Measurements from ENCODE around the gene RABGAP1L. TPM values are rescaled to one million over a fixed set of nuclear protein-coding genes. Genes with fewer than 3 reads are reported as not detected.
A peak's percentile ranks its signal among the peaks of the same experiment; 100 is the strongest.

The RABGAP1L gene
- total RNA-seq, 2 donors from 2014 or later = 37.9 to 59.8 TPM

DNA sequence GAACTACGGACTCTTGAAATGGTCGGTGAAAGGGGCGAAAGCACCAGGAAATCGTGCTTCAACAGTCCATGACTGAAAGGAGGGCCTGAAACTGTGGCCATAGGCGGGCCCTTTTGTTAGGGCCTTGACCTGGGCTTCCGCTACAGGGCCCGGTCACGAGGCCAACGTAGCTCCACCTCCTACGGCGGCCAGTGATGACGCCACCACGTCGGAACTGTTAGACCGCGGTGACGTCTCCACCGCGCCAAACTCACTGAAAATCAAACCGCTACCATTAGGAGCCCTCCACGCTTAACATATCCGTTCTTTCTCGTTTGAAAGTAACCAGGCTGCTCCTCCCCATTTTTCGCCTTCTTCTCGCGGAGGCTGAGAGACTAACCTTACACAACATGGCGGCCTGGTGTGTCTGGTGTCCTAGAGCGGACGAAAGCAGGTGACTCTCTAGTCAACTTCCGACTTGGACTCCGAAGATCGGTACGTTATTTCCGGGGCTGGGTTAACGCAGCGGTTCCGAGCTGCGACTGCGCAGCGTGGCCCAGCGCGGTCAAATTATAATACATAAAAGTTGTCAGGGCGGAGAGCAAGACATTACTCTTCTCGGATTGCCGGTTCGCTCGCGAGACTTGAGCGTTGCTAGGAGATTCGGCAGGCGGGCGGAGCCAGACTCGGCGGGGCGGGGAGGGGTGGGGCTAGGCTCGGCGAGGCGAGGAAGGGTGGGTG, 840.1 kb downstream of the RABGAP1L start:
- H3K9me3 ChIP-seq = no peaks in the 10 kb centered on the region
- H3K27ac ChIP-seq = peak overlapping the region; percentile 96 to 97
- H3K27me3 ChIP-seq (replicated peaks; ENCODE audit: insufficient read depth) = no peaks in the 10 kb centered on the region
- ATAC-seq (ENCODE audit: insufficient number of reproducible peaks, low FRiP score, low read depth) (peak; percentile 96), DNase-seq (ENCODE audit: low spot score) (peak; percentile 88)
- H3K4me1 ChIP-seq (ENCODE audit: control insufficient read depth in 1 of 2, low read depth in 2 of 2) = peaks cover 15 to 43% of the 10 kb centered on the region in 2 donors
- H3K4me3 ChIP-seq = peak overlapping the region; percentile 95
- TF ChIP-seq CTCF (IDR thresholded peaks at IDR 0.05) = no peak
- no peaks in the 10 kb centered on the region for H3K36me3 ChIP-seq

DNA sequence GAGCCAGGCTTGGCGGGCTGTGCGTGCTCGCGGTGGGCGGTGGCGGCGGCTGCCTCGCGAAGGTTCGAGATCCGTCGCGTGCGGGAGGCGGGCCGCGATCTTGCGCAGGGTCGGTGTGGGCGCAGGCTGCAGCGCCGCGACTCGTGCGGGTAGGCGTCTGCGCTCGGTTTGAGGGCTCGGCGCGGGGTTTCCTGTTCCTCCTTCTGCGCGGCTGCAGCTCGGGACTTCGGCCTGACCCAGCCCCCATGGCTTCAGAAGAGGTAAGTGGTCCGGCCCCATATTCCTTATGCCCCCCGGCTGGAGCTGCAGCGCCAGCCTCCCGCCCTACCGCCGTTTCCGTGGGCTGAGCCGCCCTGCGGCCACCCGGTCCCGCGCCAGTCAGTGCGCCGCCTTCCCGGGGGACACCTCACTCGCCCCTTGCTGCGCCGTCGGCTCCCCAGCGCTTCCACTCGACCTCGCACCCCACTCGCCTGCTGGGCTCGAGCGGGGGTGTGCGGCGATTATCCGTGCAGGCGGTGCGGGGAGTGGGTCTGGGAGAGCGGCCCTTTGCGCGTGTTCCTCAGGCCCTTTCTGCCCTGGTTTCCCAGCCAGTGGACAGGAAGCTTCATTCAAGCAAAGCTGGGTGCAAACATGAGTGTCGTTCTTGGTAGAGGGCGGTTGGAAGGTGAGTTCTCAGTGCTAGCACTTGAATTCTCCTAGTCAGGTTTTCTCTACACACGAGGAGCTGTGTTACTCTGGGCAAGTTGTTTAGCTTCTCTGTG, 840.8 kb downstream of the RABGAP1L start, which contains the start of gene CACYBP:
CACYBP (plus strand) TSS at position 12 of the 761 bp plus-strand sequence; CDS start at position 246, 234 bp downstream.
- H3K36me3 ChIP-seq = peaks cover 1% of the 10 kb centered on the region
- ATAC-seq (ENCODE audit: insufficient number of reproducible peaks, low FRiP score, low read depth) (no peak), DNase-seq (ENCODE audit: low spot score) (no peak)
- no peak for TF ChIP-seq CTCF (IDR thresholded peaks at IDR 0.05)
- no peaks in the 10 kb centered on the region for H3K9me3 ChIP-seq
- peaks cover 15 to 43% of the 10 kb centered on the region in 2 donors for H3K4me1 ChIP-seq (ENCODE audit: control insufficient read depth in 1 of 2, low read depth in 2 of 2)
- no peaks in the 10 kb centered on the region for H3K27me3 ChIP-seq (replicated peaks; ENCODE audit: insufficient read depth)
- peak within 1 kb of the TSS; percentile 96 to 97 for H3K27ac ChIP-seq
- H3K4me3 ChIP-seq = peak within 1 kb of the TSS; percentile 95

DNA sequence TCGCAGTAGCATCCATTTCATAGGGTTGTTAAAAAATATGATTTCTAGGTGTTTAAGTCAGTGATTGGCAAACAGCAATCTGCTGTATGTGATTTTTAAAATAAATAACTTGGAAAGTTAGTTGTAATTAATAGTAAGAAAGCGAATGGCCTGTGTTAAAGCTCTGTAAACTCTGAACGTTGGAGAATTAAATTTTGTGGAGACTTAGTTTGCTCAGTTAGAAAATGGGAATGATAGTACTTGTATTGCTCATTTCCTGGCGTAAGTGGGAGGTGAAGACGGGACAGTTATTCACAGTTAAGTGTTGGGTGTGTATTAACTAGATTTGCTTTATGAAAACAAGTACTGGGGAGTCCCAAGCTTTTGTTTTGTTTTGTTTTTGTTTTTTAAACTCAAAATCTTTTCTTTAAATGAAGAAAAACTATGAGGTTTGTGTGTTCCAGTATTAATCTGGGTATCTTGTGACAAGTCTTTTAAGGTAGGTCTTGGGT, 841.4 kb downstream of the RABGAP1L start:
- Histone ChIP-seq H3K4me3 (peak overlapping the region; percentile 95), H3K36me3 (peaks cover 3% of the 10 kb centered on the region), H3K4me1 (ENCODE audit: control insufficient read depth in 1 of 2, low read depth in 2 of 2) (peaks cover 15 to 43% of the 10 kb centered on the region in 2 donors), H3K27me3 (replicated peaks; ENCODE audit: insufficient read depth) (no peaks in the 10 kb centered on the region), H3K9me3 (no peaks in the 10 kb centered on the region), H3K27ac (peak overlapping the region; percentile 22 to 97)
- TF ChIP-seq CTCF (IDR thresholded peaks at IDR 0.05) = no peak
- DNase-seq (ENCODE audit: low spot score) (no peak), ATAC-seq (ENCODE audit: insufficient number of reproducible peaks, low FRiP score, low read depth) (no peak)

- DNase-seq (ENCODE audit: low spot score) = no peak
- no peak for TF ChIP-seq CTCF (IDR thresholded peaks at IDR 0.05)
- H3K4me1 ChIP-seq (ENCODE audit: control insufficient read depth in 1 of 2, low read depth in 2 of 2) = peaks cover 15 to 36% of the 10 kb centered on the region in 2 donors
- no peaks in the 10 kb centered on the region for H3K27me3 ChIP-seq (replicated peaks; ENCODE audit: insufficient read depth)
- H3K27ac ChIP-seq = no peak overlapping the region
- no peak overlapping the region for H3K4me3 ChIP-seq
- H3K36me3 ChIP-seq = peaks cover 3% of the 10 kb centered on the region
- ATAC-seq (ENCODE audit: insufficient number of reproducible peaks, low FRiP score, low read depth) = no peak
- no peaks in the 10 kb centered on the region for H3K9me3 ChIP-seq
Observed at GRCh38 chr1:175002910-175003517, 843.7 kb downstream of the RABGAP1L start.

- no peaks in the 10 kb centered on the region for H3K27me3 ChIP-seq (replicated peaks; ENCODE audit: insufficient read depth)
- ATAC-seq (ENCODE audit: insufficient number of reproducible peaks, low FRiP score, low read depth) (no peak), DNase-seq (ENCODE audit: low spot score) (no peak)
- H3K27ac ChIP-seq = no peak overlapping the region
- H3K4me1 ChIP-seq (ENCODE audit: control insufficient read depth in 1 of 2, low read depth in 2 of 2) = peaks cover 15 to 36% of the 10 kb centered on the region in 2 donors
- no peak for TF ChIP-seq CTCF (IDR thresholded peaks at IDR 0.05)
- H3K4me3 ChIP-seq = no peak overlapping the region
- peaks cover 3% of the 10 kb centered on the region for H3K36me3 ChIP-seq
- H3K9me3 ChIP-seq = no peaks in the 10 kb centered on the region
Observed at GRCh38 chr1:175003521-175003920, 844.2 kb downstream of the RABGAP1L start.

Measured in thoracic aorta (tissue), 2 donors.